IMR-90 (cell line): ENCODE results near the gene BRIP1. TPM values are rescaled to one million over a fixed set of nuclear protein-coding genes. Genes with fewer than 3 reads are reported as not detected.

Experiments
- ATAC-seq: fragments of 200-7000 bp; cut with Tn5 transposase; 2 replicates; pipeline ENCODE4 v1.9.1; 2020; ENCODE audit warnings: low read depth, mild to moderate bottlenecking, moderate library complexity
- BruUV-seq: library from RNA; stranded (reverse); fragments of 400-500 nt; replicated peaks from 2 replicates; lab custom pipeline; 2021; lab: Mats Ljungman, UMichigan
- CTCF ChIA-PET: fragments of 300-600 bp; formaldehyde crosslinking; extraction: SDS; loops from one replicate; lab custom pipeline; 2021; ENCODE audit warnings: antibody characterized with exemption; lab: Yijun Ruan, JAX
- POLR2A ChIA-PET: fragments of 300-600 bp; sonication (Branson Sonifier 250); formaldehyde crosslinking; loops from one replicate; lab custom pipeline; 2022; ENCODE audit warnings: antibody characterized with exemption; ENCODE audit not compliant: unreplicated experiment; lab: Charles Lee
- DNase-seq: peaks from one replicate; pipeline ENCODE4 v3.0.0; 2013
- H2AFZ ChIP-seq: replicated peaks from 2 replicates; pipeline ENCODE3; 2013; ENCODE audit warnings: low read length, mild to moderate bottlenecking; ENCODE audit not compliant: poor library complexity
- H2AK5ac ChIP-seq: 2 replicates; pipeline ENCODE4 v1.6.1; 2013; ENCODE audit warnings: low read depth, low read length, inconsistent platforms
- H2AK9ac ChIP-seq: replicated peaks from 2 replicates; pipeline ENCODE3; 2013; ENCODE audit warnings: mild to moderate bottlenecking, low read depth, low read length, moderate library complexity; ENCODE audit not compliant: poor library complexity
- H2BK120ac ChIP-seq: 2 replicates; pipeline ENCODE4 v1.6.1; 2013; ENCODE audit warnings: low read depth, low read length, inconsistent platforms
- H2BK15ac ChIP-seq: 3 replicates; pipeline ENCODE4 v1.6.1; 2013; ENCODE audit warnings: low read depth, low read length, inconsistent platforms
- H2BK20ac ChIP-seq: 2 replicates; pipeline ENCODE4 v1.6.1; 2013; ENCODE audit warnings: low read depth, mild to moderate bottlenecking, inconsistent platforms, low read length, moderate library complexity
- H2BK5ac ChIP-seq: 2 replicates; pipeline ENCODE4 v1.6.1; 2013; ENCODE audit warnings: mild to moderate bottlenecking, low read depth, low read length, inconsistent platforms; ENCODE audit not compliant: poor library complexity, severe bottlenecking
- H3K14ac ChIP-seq: replicated peaks from 2 replicates; pipeline ENCODE4 v1.6.1; 2013; ENCODE audit warnings: low read depth, low read length, inconsistent platforms
- H3K18ac ChIP-seq: 2 replicates; pipeline ENCODE4 v1.6.1; 2013; ENCODE audit warnings: low read depth, low read length, control low read depth
- H3K23ac ChIP-seq: 2 replicates; pipeline ENCODE4 v1.6.1; 2013; ENCODE audit warnings: low read depth, low read length, inconsistent platforms
- H3K27ac ChIP-seq: 2 replicates; pipeline ENCODE4 v1.5.1; 2013; ENCODE audit warnings: mild to moderate bottlenecking, control low read depth, low read length; ENCODE audit not compliant: insufficient read depth
- H3K27me3 ChIP-seq: 2 replicates; pipeline ENCODE4 v1.6.1; 2013; ENCODE audit warnings: low read length; ENCODE audit not compliant: control insufficient read depth, insufficient read depth
- H3K36me3 ChIP-seq: 2 replicates; pipeline ENCODE4 v1.6.1; 2013; ENCODE audit warnings: low read length, mixed read lengths; ENCODE audit not compliant: control insufficient read depth, insufficient read depth
- H3K4ac ChIP-seq: 2 replicates; pipeline ENCODE4 v1.6.1; 2013; ENCODE audit warnings: low read depth, low read length, inconsistent platforms
- H3K4me1 ChIP-seq: 2 replicates; pipeline ENCODE4 v1.6.1; 2013; ENCODE audit warnings: low read length, mixed read lengths; ENCODE audit not compliant: control insufficient read depth, insufficient read depth
- H3K4me2 ChIP-seq: 2 replicates; pipeline ENCODE4 v1.6.1; 2013; ENCODE audit warnings: low read depth, mild to moderate bottlenecking, control low read depth, low read length, moderate library complexity
- H3K4me3 ChIP-seq: 2 replicates; pipeline ENCODE4 v1.5.1; 2013; ENCODE audit warnings: low read depth, mild to moderate bottlenecking, control low read depth, low read length, moderate library complexity; ENCODE audit not compliant: insufficient read depth
- H3K56ac ChIP-seq: 2 replicates; pipeline ENCODE4 v1.6.1; 2013; ENCODE audit warnings: low read length, inconsistent platforms; ENCODE audit not compliant: insufficient read depth; ENCODE audit errors: extremely low read depth
- H3K79me1 ChIP-seq, 2 experiments: 2 replicates each; pipeline ENCODE4 v1.6.1; 2013; ENCODE audit warnings: low read length in 2 of 2, inconsistent platforms in 1 of 2, low read depth in 1 of 2
- H3K9ac ChIP-seq: 2 replicates; pipeline ENCODE4 v1.6.1; 2013; ENCODE audit warnings: low read depth, low read length, control low read depth
- H3K9me1 ChIP-seq: 2 replicates; pipeline ENCODE4 v1.6.1; 2013; ENCODE audit warnings: low read length, inconsistent platforms; ENCODE audit not compliant: insufficient read depth
- H3K9me3 ChIP-seq: 2 replicates; pipeline ENCODE4 v1.6.1; 2013; ENCODE audit warnings: low read length; ENCODE audit not compliant: control insufficient read depth, insufficient read depth
- H4K20me1 ChIP-seq: 2 replicates; pipeline ENCODE4 v1.6.1; 2013; ENCODE audit warnings: low read length, inconsistent platforms; ENCODE audit not compliant: insufficient read depth
- H4K5ac ChIP-seq: 2 replicates; pipeline ENCODE4 v1.6.1; 2013; ENCODE audit warnings: mild to moderate bottlenecking, low read depth, low read length, control low read depth
- H4K8ac ChIP-seq, 2 experiments: 2 replicates each; pipeline ENCODE4 v1.6.1; 2013; ENCODE audit warnings: low read depth in 2 of 2, low read length in 2 of 2, control low read depth in 1 of 2, inconsistent platforms in 1 of 2
- H4K91ac ChIP-seq: 2 replicates; pipeline ENCODE4 v1.6.1; 2013; ENCODE audit warnings: low read depth, low read length, inconsistent platforms; ENCODE audit not compliant: insufficient read depth
- FOS ChIP-seq: fragments of 150-350 bp; IDR thresholded peaks from 2 replicates; pipeline ENCODE4 v1.6.1; 2016; ENCODE audit warnings: low read depth, low read length
- POLR2A ChIP-seq: IDR thresholded peaks from 2 replicates; pipeline ENCODE4 v1.6.1; 2012; ENCODE audit warnings: mild to moderate bottlenecking, low read depth, low read length
- USF2 ChIP-seq: fragments of 150-350 bp; IDR thresholded peaks from 2 replicates; pipeline ENCODE4 v1.6.1; 2017; ENCODE audit warnings: mild to moderate bottlenecking, antibody characterized with exemption, low read length, low read depth
- WGBS, 2 experiments: methylation state at CpG; one replicate each; pipeline versions ENCODE4 v1.1.5 to v1.1.7; 2013; ENCODE audit warnings: missing lambda C conversion rate in 2 of 2; ENCODE audit not compliant: insufficient read length in 1 of 2; ENCODE audit errors: extremely low coverage in 2 of 2; 5-methylcytosine and 5-hydroxymethylcytosine counted together
- dilution Hi-C: fragments of 300-500 bp; cut with HindIII; formaldehyde crosslinking; loops from one replicate; pipeline ENCODE4 v1.14.3; 2018; ENCODE audit warnings: low sequenced_read_pairs; ENCODE audit not compliant: unreplicated experiment
- in situ Hi-C: fragments of 300-500 bp; cut with MboI; formaldehyde crosslinking; loops from 3 replicates; pipeline ENCODE4 v1.14.3; 2019; ENCODE audit warnings: low sequenced_read_pairs, inconsistent platforms, mixed read lengths
- intact Hi-C: fragments of 100-400 bp; cut with micrococcal nuclease; formaldehyde crosslinking; loops from 2 replicates; pipeline ENCODE4 v1.10.0; 2022
- polyA plus RNA-seq, 3 experiments: library from polyadenylated mRNA; depleted of rRNA; stranded (reverse); fragments of >200 nt; gene quantifications; 2 replicates each; pipeline ENCODE4 v1.2.3, GENCODE V29; 2012; ENCODE audit warnings: low replicate concordance in 1 of 3
- total RNA-seq: library from RNA; depleted of rRNA; stranded (reverse); fragments of >200 nt; gene quantifications from 2 replicates; pipeline ENCODE4 v1.2.3, GENCODE V29; 2012

BRIP1 gene
- total and polyA plus RNA-seq, 2 of the 4 experiments (the other 2 are of a cell fraction), result 6.1 to 19.7 TPM

DNA sequence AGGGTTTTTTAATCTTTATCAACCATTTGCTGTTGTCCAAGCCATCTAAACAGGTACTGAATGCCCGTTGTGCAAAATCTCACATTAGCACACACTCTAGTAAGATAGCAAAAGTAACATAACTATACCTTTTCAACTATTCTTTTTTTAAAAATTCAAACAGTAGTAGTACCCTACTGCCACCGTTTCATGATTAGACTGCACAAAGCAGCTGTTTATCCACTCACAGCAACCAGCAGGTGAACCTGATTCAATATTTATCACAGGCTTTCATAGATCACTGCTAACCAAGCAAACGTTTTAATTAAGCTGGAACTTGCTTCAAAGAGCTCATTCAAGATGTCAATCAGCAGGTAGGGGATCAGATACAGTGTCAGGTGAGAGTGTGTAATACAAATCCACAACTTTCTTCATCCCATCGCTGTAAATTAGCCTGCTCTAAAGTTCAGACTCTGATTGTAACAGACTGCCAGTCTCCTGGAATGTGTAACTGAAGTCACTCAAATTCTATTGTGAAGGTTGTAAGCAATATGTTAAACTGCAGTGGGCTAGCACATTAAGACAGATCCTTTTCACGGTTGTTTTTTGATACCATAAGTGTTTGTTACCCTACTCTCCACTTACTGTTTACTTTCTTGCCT is 47.3 kb downstream of the BRIP1 start:
- H3K9me3 ChIP-seq, result peaks cover 4% of the 10 kb centered on the region
- H3K4me3 ChIP-seq, result no peak overlapping the region
- H3K14ac ChIP-seq, result no peak overlapping the region
- in situ Hi-C loops (no loop called here), intact Hi-C loops (no loop called here), dilution Hi-C loops (no loop called here)
- peaks cover 2% of the 10 kb centered on the region; the same call in 1 of the 2 replicates for H3K36me3 ChIP-seq
- no peak overlapping the region; the same call in 1 of the 2 replicates for H3K56ac ChIP-seq
- H3K23ac ChIP-seq, result no peak overlapping the region
- peak overlapping the region; percentile 21; the same call in 1 of the 2 replicates for H3K4me2 ChIP-seq
- H4K20me1 ChIP-seq, result no peaks in the 10 kb centered on the region
- H4K91ac ChIP-seq, result peak overlapping the region; percentile 11; the same call in 1 of the 2 replicates
- H3K27me3 ChIP-seq, result no peaks in the 10 kb centered on the region
- POLR2A ChIA-PET, result no interaction called here
- no peaks in the 10 kb centered on the region for H3K9me1 ChIP-seq
- WGBS, 2 experiments, result 80% methylated on average over 1 of the region's 5 CpGs; no CpG with 5 or more reads in 1 of the 2 experiments
- H3K79me1 ChIP-seq, result peaks cover under 1 to 21% of the 10 kb centered on the region in 2 experiments; a peak in 2 of 4 replicates
- no peak overlapping the region for H3K9ac ChIP-seq
- H2AK9ac ChIP-seq, result no peak overlapping the region
- H3K4me1 ChIP-seq, result peaks cover 2% of the 10 kb centered on the region; the same call in 1 of the 2 replicates
- no peak overlapping the region for H2AFZ ChIP-seq
- CTCF ChIA-PET, result no interaction called here
- no peak overlapping the region for H3K4ac ChIP-seq
- H2BK5ac ChIP-seq, result no peak overlapping the region
- H3K18ac ChIP-seq, result peak overlapping the region; percentile 35; the same call in 1 of the 2 replicates
- no peak overlapping the region for H2BK20ac ChIP-seq
- TF ChIP-seq FOS (no peak), USF2 (no peak), POLR2A (no peak)
- H3K27ac ChIP-seq, result no peak overlapping the region
- H2AK5ac ChIP-seq, result no peak overlapping the region
- DNase-seq (no peak), ATAC-seq (peak; percentile 17)
- H4K8ac ChIP-seq, result no peak overlapping the region; a peak in 1 of 4 replicates
- no TSS peak for BruUV-seq
- H4K5ac ChIP-seq, result peak overlapping the region; percentile 64; the same call in 1 of the 2 replicates
- no peak overlapping the region for H2BK120ac ChIP-seq
- H2BK15ac ChIP-seq, result no peak overlapping the region
